DMS53 treated with DMSO at 0.1 percent for 48 hours (cell line): Measurements from ENCODE around the gene MSI2.

Source experiments
- DNase-seq: peaks from one replicate; lab custom pipeline; 2025; ENCODE audit not compliant: unreplicated experiment; lab: John Stamatoyannopoulos, UW

MSI2 gene

GRCh38 chr17:57533684-57534305 lies 277.5 kb downstream of the MSI2 start:
- DNase-seq: no peak

- no peak for DNase-seq
These were observed 278.5 kb downstream of the MSI2 start for GRCh38 chr17:57534863-57535248.

GRCh38 chr17:57535249-57535966 lies 279.1 kb downstream of the MSI2 start:
- no peak for DNase-seq

- no peak for DNase-seq
These were observed 280.0 kb downstream of the MSI2 start for GRCh38 chr17:57536289-57536688.

- no peak for DNase-seq
These were observed 280.6 kb downstream of the MSI2 start for GRCh38 chr17:57536789-57537523.

GRCh38 chr17:57537524-57538410 lies 281.4 kb downstream of the MSI2 start:
- DNase-seq: no peak

GRCh38 chr17:57538736-57539456 lies 282.6 kb downstream of the MSI2 start:
- no peak for DNase-seq

- DNase-seq: no peak
These were observed 283.4 kb downstream of the MSI2 start for GRCh38 chr17:57539529-57540301.

- no peak for DNase-seq
These were observed 284.3 kb downstream of the MSI2 start for GRCh38 chr17:57540596-57540995.

- DNase-seq: no peak
These were observed 284.7 kb downstream of the MSI2 start for GRCh38 chr17:57541049-57541448.

GRCh38 chr17:57541472-57542394 lies 285.4 kb downstream of the MSI2 start:
- DNase-seq: no peak

GRCh38 chr17:57542510-57542909 lies 286.2 kb downstream of the MSI2 start:
- no peak for DNase-seq

GRCh38 chr17:57543230-57543629 lies 286.9 kb downstream of the MSI2 start:
- DNase-seq: no peak

- DNase-seq: no peak
These were observed 288.1 kb downstream of the MSI2 start for GRCh38 chr17:57544401-57544800.

GRCh38 chr17:57544834-57545463 lies 288.6 kb downstream of the MSI2 start:
- DNase-seq: no peak

GRCh38 chr17:57545731-57546342 lies 289.5 kb downstream of the MSI2 start:
- DNase-seq: no peak
